CD4-positive, alpha-beta T cell (primary cell): ENCODE results near the gene SELENOV. TPM values are rescaled to one million over a fixed set of nuclear protein-coding genes. Genes with fewer than 3 reads are reported as not detected.

ENCODE experiments used
- ATAC-seq: fragments of 200-7000 bp; cut with Tn5 transposase; one replicate; pipeline ENCODE4 v1.10.0; 2022; ENCODE audit warnings: mild to moderate bottlenecking; ENCODE audit not compliant: poor library complexity
- CTCF ChIA-PET: fragments of 350-600 bp; sonication (Branson Sonifier 250); formaldehyde crosslinking; loops from one replicate; lab custom pipeline; 2021; ENCODE audit warnings: antibody characterized with exemption, inconsistent platforms; lab: Charles Lee
- POLR2A ChIA-PET: fragments of 350-600 bp; sonication (Branson Sonifier 250); formaldehyde crosslinking; loops from one replicate; lab custom pipeline; 2021; ENCODE audit warnings: antibody characterized with exemption, inconsistent platforms; lab: Charles Lee
- DNase-seq, 14 experiments: peaks; one replicate each; pipeline ENCODE4 v3.0.0-alpha.2; 2013 to 2020; ENCODE audit warnings: mixed read lengths in 2 of 14
- H3K27ac ChIP-seq, 2 donors: one replicate each; pipeline versions ENCODE4 v1.5.1 to v1.7.0; 2013; ENCODE audit warnings: low read length in 2 of 2, low read depth in 1 of 2, mild to moderate bottlenecking in 1 of 2
- H3K27me3 ChIP-seq, 2 experiments: 1 replicate in 1 of 2; 2 replicates in 1 of 2; pipeline versions ENCODE4 v1.6.1 to v1.7.0; 2013; ENCODE audit warnings: low read length in 2 of 2, control low read depth in 1 of 2, mild to moderate bottlenecking in 1 of 2, moderate library complexity in 1 of 2; ENCODE audit not compliant: insufficient read depth in 2 of 2, control insufficient read depth in 1 of 2
- H3K36me3 ChIP-seq: one replicate; pipeline ENCODE4 v1.6.1; 2013; ENCODE audit warnings: low read length, control low read depth; ENCODE audit not compliant: insufficient read depth
- H3K4me1 ChIP-seq: one replicate; pipeline ENCODE4 v1.6.1; 2013; ENCODE audit warnings: low read length, control low read depth; ENCODE audit not compliant: insufficient read depth
- H3K4me3 ChIP-seq: one replicate; pipeline ENCODE4 v1.5.1; 2013; ENCODE audit warnings: mild to moderate bottlenecking, low read length, moderate library complexity
- H3K9me3 ChIP-seq, 2 experiments: 1 replicate in 1 of 2; 2 replicates in 1 of 2; pipeline versions ENCODE4 v1.6.1 to v1.7.0; 2013; ENCODE audit warnings: low read length in 2 of 2, mild to moderate bottlenecking in 2 of 2, control low read depth in 1 of 2, moderate library complexity in 1 of 2; ENCODE audit not compliant: control insufficient read depth in 1 of 2, insufficient read depth in 1 of 2
- H3K27ac Mint-ChIP-seq: one replicate; pipeline ENCODE4 v1.8.0; 2020; ENCODE audit warnings: mixed read lengths
- H3K27me3 Mint-ChIP-seq: one replicate; pipeline ENCODE4 v1.8.0; 2021; ENCODE audit warnings: mixed read lengths
- H3K36me3 Mint-ChIP-seq: one replicate; pipeline ENCODE4 v1.8.0; 2021; ENCODE audit warnings: low read depth, mixed read lengths
- H3K4me1 Mint-ChIP-seq: one replicate; pipeline ENCODE4 v1.8.0; 2021; ENCODE audit warnings: low read depth, mixed read lengths
- H3K4me3 Mint-ChIP-seq: one replicate; pipeline ENCODE4 v1.8.0; 2020; ENCODE audit warnings: mild to moderate bottlenecking, mixed read lengths
- H3K9me3 Mint-ChIP-seq: one replicate; pipeline ENCODE4 v1.8.0; 2020; ENCODE audit warnings: mixed read lengths
- CTCF ChIP-seq: fragments of 200-600 bp; IDR thresholded peaks from one replicate; pipeline ENCODE4 v1.8.0; 2022; ENCODE audit warnings: antibody characterized with exemption, mild to moderate bottlenecking
- intact Hi-C, 2 experiments: fragments of 100-400 bp; cut with DNase I in 1 of 2; cut with micrococcal nuclease in 1 of 2; formaldehyde crosslinking; loops; one replicate each; pipeline versions ENCODE4 v1.15.1 to v1.9.0; 2023 to 2025; cut with DNase I, micrococcal nuclease
- total RNA-seq, 174 experiments: library from RNA in 2 of 174; stranded (reverse) in 2 of 174; gene quantifications; one replicate each; pipeline ENCODE4 v1.2.3 and lab custom pipeline; 2021 to 2026

SELENOV gene
- total RNA-seq, 2 experiments from 2014 or later: not detected

- Mint-ChIP-seq H3K9me3 (no peaks in the 10 kb centered on the region), H3K4me1 (peaks cover 71% of the 10 kb centered on the region), H3K4me3 (peak within 1 kb of the TSS; percentile 98), H3K36me3 (peaks cover 10% of the 10 kb centered on the region), H3K27ac (peak within 1 kb of the TSS; percentile 96), H3K27me3 (no peaks in the 10 kb centered on the region)
- ATAC-seq: peak; percentile 91
- POLR2A ChIA-PET: interaction anchor here (0.5 to 2.1 kb wide), 7 partner anchors 8 to 1491 kb away, joined by 3 to 9 read pairs (median 4); partner anchors contain the start of genes MED29, PAF1, RPS16 and SUPT5H
- Histone ChIP-seq H3K4me3 (peak within 1 kb of the TSS; percentile 73), H3K36me3 (no peaks in the 10 kb centered on the region), H3K27me3 (no peaks in the 10 kb centered on the region), H3K4me1 (peaks cover 32% of the 10 kb centered on the region), H3K9me3 (no peaks in the 10 kb centered on the region), H3K27ac (peak within 1 kb of the TSS; percentile 93)
- no peak for TF ChIP-seq CTCF
- CTCF ChIA-PET: interaction anchor here (0.9 to 1.4 kb wide), 4 partner anchors 12 to 128 kb away, joined by 3 to 6 read pairs (median 4); partner anchors contain the start of gene PLEKHG2
- peak; percentile 88 to 98 (median 93) for DNase-seq
- intact Hi-C loops: loop anchor here (2.0 to 10.0 kb wide), 4 partner anchors 103 to 585 kb away; partner anchors contain the start of genes PAK4 (in 1 of the 2) and SAMD4B (in 1 of the 2)
Measured at GRCh38 chr19:39539518-39540332, 24.8 kb downstream of the SELENOV start, which contains the start of gene EID2. EID2 (minus strand) TSS chr19:39540161; CDS start chr19:39540079, 82 bp downstream.

- no peaks in the 10 kb centered on the region for H3K27me3 Mint-ChIP-seq
- POLR2A ChIA-PET: interaction anchor here (0.6 to 2.1 kb wide), 2 partner anchors 104 to 1320 kb away, joined by 3 to 9 read pairs; partner anchors contain the start of gene RPS16
- intact Hi-C loops: loop anchor here in 1 of 2 experiments (10.0 kb wide), 1 partner anchor 586 kb away; no protein-coding TSS in a partner anchor
Measured at GRCh38 chr19:39540333-39540673, 25.4 kb downstream of the SELENOV start.

More at GRCh38 chr19:39540333-39540673, 25.4 kb downstream of the SELENOV start:
- no peaks in the 10 kb centered on the region for H3K9me3 Mint-ChIP-seq
- peak overlapping the region; percentile 98 for H3K4me3 Mint-ChIP-seq
- TF ChIP-seq CTCF: peak; percentile 91
- no peaks in the 10 kb centered on the region for H3K36me3 ChIP-seq
- H3K27ac Mint-ChIP-seq: peak overlapping the region; percentile 96
- no peaks in the 10 kb centered on the region for H3K9me3 ChIP-seq
- no peak for ATAC-seq
- CTCF ChIA-PET: interaction anchor here (0.9 to 1.4 kb wide), 2 partner anchors 11 to 128 kb away, joined by 3 to 4 read pairs; partner anchors contain the start of gene PLEKHG2
- peaks cover 10% of the 10 kb centered on the region for H3K36me3 Mint-ChIP-seq
- peak overlapping the region; percentile 93 for H3K27ac ChIP-seq
- DNase-seq: no peak
- H3K27me3 ChIP-seq: no peaks in the 10 kb centered on the region
- peaks cover 38% of the 10 kb centered on the region for H3K4me1 ChIP-seq
- peaks cover 76% of the 10 kb centered on the region for H3K4me1 Mint-ChIP-seq
- H3K4me3 ChIP-seq: peak overlapping the region; percentile 73
